ENCODE measurements around the gene F12.

GRCh38 chr5:177356746-177357145 is 52.6 kb downstream of the F12 start:
- no peak for TF ChIP-seq CTCF (IDR thresholded peaks at IDR 0.05; ENCODE audit: borderline replicate concordance, extremely low read depth, low read length, poor library complexity, severe bottlenecking)
- no peak for TF ChIP-seq EZH2 (IDR thresholded peaks at IDR 0.05; ENCODE audit: borderline replicate concordance, low read depth, low read length, severe bottlenecking)
